ENCODE results near the gene ETV4. TPM values are rescaled to one million over a fixed set of nuclear protein-coding genes. Genes with fewer than 3 reads are reported as not detected.

Gene ETV4
- total RNA-seq, 3 donors from 2014 or later: 2.0 to 2.9 TPM; not detected in 1

DNA sequence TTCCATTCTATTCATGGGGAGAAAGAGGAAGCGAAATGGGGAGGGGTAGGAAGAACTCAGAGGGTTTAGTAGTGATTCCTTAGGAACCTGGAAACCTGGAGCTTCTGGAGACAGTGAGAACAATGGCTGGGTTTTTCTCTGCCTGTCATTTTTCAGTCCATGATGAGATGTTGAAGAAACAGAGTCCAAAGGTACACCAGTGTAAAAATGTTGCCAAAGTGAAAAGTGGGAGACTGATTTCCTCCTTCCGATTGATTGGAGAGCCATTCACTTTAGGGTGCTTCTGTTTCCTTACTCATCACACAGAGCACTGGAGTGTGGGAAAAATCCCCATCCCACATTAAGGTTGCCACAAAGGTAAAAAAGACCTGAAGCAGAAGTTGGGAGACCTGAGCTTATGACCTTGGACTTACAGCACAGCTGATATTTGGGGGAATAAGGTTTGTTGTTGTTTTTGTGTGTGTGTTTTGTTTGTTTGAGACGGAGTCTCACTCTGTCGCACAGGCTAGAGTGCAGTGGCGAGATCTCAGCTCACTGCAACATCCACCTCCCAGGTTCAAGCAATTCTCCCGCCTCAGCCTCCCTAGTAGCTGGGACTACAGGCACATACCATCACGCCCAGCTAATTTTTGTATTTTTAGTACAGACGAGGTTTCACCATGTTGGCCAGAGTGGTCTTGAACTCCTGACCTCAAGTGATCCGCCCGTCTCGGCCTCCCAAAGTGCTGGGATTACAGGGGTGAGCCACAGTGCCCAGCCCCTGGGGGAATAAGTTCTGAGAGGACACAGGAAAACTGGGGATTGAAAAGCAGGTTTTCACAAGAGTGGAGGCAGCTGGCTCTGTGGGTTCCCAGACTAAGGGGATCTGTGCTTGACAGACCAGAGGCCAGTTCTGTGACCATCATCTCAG lies 63.8 kb downstream of the ETV4 start:
- DNase-seq (ENCODE audit: low spot score in 2 of 2): no peak
- H3K27ac ChIP-seq: no peak overlapping the region
- no peak overlapping the region for H3K4me3 ChIP-seq
- TF ChIP-seq CTCF (IDR thresholded peaks at IDR 0.05) (no peak), POLR2AphosphoS5 (IDR thresholded peaks at IDR 0.05) (no peak), POLR2A (IDR thresholded peaks at IDR 0.05) (no peak)
- no peaks in the 10 kb centered on the region for H3K9me3 ChIP-seq
- H3K36me3 ChIP-seq: no peaks in the 10 kb centered on the region
- peaks cover 0 to 14% of the 10 kb centered on the region in 2 donors for H3K4me1 ChIP-seq
- no peaks in the 10 kb centered on the region for H3K27me3 ChIP-seq
- intact Hi-C loops (cut with DNase I; ENCODE audit: low total_unique reads): loop anchor here (2.0 kb wide), 1 partner anchor 86 kb away; no protein-coding TSS in a partner anchor

- H3K27me3 ChIP-seq: no peaks in the 10 kb centered on the region
- no peak overlapping the region for H3K27ac ChIP-seq
- H3K9me3 ChIP-seq: no peaks in the 10 kb centered on the region
- intact Hi-C loops (cut with DNase I; ENCODE audit: low total_unique reads): no loop called here
- H3K4me1 ChIP-seq: peaks cover 0 to 6% of the 10 kb centered on the region in 2 donors
- H3K36me3 ChIP-seq: no peaks in the 10 kb centered on the region
- no peak overlapping the region for H3K4me3 ChIP-seq
- no peak for TF ChIP-seq POLR2AphosphoS5 (IDR thresholded peaks at IDR 0.05)
- TF ChIP-seq CTCF (IDR thresholded peaks at IDR 0.05): no peak
- TF ChIP-seq POLR2A (IDR thresholded peaks at IDR 0.05): no peak
- DNase-seq (ENCODE audit: low spot score in 2 of 2): no peak
Measured at GRCh38 chr17:43479948-43480347, 66.2 kb downstream of the ETV4 start.

Other genes with a start within 250 kb of the ETV4 start
- 10 to 100 TPM in 1 of 3 donors, 1 to 10 TPM in 2; 6.1 to 15.4 (median 7.2) TPM for gene ARL4D, start 147.3 kb downstream of the ETV4 start, total RNA-seq
- 10 to 100 TPM; 32.5 to 44.1 (median 42.0) TPM for gene DHX8, start 62.4 kb downstream of the ETV4 start, total RNA-seq
- 10 to 100 TPM in 2 of 3 donors, 1 to 10 TPM in 1; 2.6 to 11.0 (median 10.5) TPM for gene MEOX1, start 115.6 kb upstream of the ETV4 start, total RNA-seq
- not detected for gene SOST, start 212.5 kb upstream of the ETV4 start, total RNA-seq
- gene DUSP3, start 232.6 kb upstream of the ETV4 start, total RNA-seq: 10 to 100 TPM; 51.5 to 74.9 (median 62.6) TPM
- under 1 TPM in 1 of 3 donors, not detected in 2; 0.16 TPM for gene CFAP97D1, start 234.1 kb upstream of the ETV4 start, total RNA-seq

All from breast epithelium (tissue), 4 donors.